ENCODE data around the gene EPHA7. TPM values are rescaled to one million over a fixed set of nuclear protein-coding genes. Genes with fewer than 3 reads are reported as not detected.

The EPHA7 gene
- total RNA-seq, 1 experiment from 2014 or later = 9.6 TPM

DNA sequence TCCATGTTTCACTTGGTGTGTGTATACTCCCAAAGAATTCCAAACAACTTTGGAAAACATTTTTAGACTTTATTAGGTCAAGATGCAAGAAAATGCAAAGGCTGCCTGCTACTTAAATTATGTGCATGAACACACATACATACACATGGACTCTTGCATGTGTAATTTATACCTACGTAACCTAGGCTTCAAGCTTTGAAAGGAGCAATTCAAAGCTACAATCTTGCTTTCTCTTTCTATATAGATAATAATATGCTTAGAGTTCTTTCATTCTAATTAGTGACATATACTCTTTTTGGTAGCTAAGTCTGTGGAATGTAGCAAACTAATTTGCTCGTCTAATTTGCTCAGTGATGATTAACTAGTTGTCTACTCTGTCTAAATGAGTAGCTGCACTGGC is 146.5 kb downstream of the EPHA7 start (continued):
- TF ChIP-seq, protein P1, sequence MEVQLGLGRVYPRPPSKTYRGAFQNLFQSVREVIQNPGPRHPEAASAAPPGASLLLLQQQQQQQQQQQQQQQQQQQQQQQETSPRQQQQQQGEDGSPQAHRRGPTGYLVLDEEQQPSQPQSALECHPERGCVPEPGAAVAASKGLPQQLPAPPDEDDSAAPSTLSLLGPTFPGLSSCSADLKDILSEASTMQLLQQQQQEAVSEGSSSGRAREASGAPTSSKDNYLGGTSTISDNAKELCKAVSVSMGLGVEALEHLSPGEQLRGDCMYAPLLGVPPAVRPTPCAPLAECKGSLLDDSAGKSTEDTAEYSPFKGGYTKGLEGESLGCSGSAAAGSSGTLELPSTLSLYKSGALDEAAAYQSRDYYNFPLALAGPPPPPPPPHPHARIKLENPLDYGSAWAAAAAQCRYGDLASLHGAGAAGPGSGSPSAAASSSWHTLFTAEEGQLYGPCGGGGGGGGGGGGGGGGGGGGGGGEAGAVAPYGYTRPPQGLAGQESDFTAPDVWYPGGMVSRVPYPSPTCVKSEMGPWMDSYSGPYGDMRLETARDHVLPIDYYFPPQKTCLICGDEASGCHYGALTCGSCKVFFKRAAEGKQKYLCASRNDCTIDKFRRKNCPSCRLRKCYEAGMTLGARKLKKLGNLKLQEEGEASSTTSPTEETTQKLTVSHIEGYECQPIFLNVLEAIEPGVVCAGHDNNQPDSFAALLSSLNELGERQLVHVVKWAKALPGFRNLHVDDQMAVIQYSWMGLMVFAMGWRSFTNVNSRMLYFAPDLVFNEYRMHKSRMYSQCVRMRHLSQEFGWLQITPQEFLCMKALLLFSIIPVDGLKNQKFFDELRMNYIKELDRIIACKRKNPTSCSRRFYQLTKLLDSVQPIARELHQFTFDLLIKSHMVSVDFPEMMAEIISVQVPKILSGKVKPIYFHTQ (CRISPR knock-in tag; IDR thresholded peaks at IDR 0.05) = no peak
- no peak for TF ChIP-seq ETV6 (CRISPR knock-in tag; IDR thresholded peaks at IDR 0.05)
- no peak for TF ChIP-seq JAZF1 (CRISPR knock-in tag; IDR thresholded peaks at IDR 0.05)
- TF ChIP-seq ZNF138 (CRISPR knock-in tag; conservative IDR thresholded peaks at IDR 0.05) = no peak
- no peak for TF ChIP-seq ZNF263 (CRISPR knock-in tag; IDR thresholded peaks at IDR 0.05; ENCODE audit: low read depth)
- no peak for TF ChIP-seq FOXP1 (CRISPR knock-in tag; IDR thresholded peaks at IDR 0.05; ENCODE audit: borderline replicate concordance)
- TF ChIP-seq NR2C2 (CRISPR knock-in tag; IDR thresholded peaks at IDR 0.05) = no peak
- no peak for TF ChIP-seq ZNF232 (CRISPR knock-in tag; IDR thresholded peaks at IDR 0.05)
- no peak for TF ChIP-seq ESRRA (CRISPR knock-in tag; IDR thresholded peaks at IDR 0.05; ENCODE audit: borderline replicate concordance)

DNA sequence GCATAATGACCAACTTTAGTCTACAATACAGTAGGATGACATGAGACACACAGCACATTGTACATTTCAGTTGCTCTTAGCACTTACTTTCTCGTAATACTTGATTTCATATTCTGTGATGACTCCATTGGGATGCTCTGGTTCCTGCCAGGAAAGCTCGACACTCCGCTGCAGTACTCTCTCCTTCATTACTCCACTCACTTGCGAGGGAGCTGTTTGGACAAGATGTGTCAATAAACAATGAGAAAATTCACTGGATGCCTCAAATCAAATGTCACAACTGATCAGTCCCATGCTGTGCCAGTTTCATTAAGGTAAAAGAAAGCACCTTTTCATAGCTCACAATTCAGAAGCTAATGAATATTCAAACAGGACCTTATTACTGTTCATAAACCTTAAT is 147.1 kb downstream of the EPHA7 start:
- H3K27ac Mint-ChIP-seq = no peak overlapping the region
- H3K9me3 Mint-ChIP-seq = no peaks in the 10 kb centered on the region

DNA sequence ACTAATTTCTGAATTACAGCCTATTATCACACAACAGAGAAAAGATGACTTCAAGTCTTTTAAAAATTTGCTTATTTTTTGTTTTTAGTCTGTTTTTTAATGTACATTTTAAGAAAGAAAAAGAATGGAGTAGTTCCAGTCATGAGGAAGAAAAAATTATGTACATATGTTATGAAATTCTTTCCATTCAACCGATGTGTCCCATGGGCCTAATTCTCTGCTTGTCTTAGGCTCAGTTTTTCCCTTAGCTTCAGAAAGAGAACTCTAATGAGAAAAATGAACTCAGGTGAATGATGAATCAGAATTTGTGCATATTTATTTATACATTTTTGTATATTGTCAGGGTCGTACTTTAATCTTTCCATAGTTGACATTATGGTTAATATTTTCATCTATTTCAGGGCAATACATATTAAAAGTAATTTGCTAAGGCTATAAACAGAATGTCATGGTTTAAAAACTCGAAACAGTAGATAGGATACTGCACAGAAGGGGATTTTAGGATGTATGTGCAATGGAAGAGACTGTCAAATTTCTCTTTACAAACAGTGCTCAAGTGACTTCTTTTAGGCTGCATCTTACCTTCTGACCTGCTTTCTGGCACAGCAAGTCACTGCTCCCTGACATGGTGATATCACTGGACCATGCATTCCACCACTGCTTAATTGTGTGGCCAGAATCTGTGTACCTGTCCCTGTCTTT is 153.1 kb downstream of the EPHA7 start:
- ChIA-PET CTCF (no interaction called here), POLR2A (no interaction called here)
- Mint-ChIP-seq H3K4me3 (no peak overlapping the region), H3K9me3 (no peaks in the 10 kb centered on the region), H3K27ac (no peak overlapping the region), H3K36me3 (no peaks in the 10 kb centered on the region), H3K27me3 (ENCODE audit: low read depth) (no peaks in the 10 kb centered on the region), H3K4me1 (no peaks in the 10 kb centered on the region)
- no peak for ATAC-seq
- TF ChIP-seq GABPB1 (CRISPR knock-in tag; IDR thresholded peaks at IDR 0.05) (no peak), NFE2L1 (CRISPR knock-in tag; IDR thresholded peaks at IDR 0.05) (no peak), KAT7 (CRISPR knock-in tag; IDR thresholded peaks at IDR 0.05; ENCODE audit: borderline replicate concordance) (no peak), GTF2I (CRISPR knock-in tag; conservative IDR thresholded peaks at IDR 0.05) (no peak), TCF7 (CRISPR knock-in tag; IDR thresholded peaks at IDR 0.05; ENCODE audit: low read depth) (no peak), RORB (CRISPR knock-in tag; IDR thresholded peaks at IDR 0.05) (no peak)
- TF ChIP-seq, protein P2, sequence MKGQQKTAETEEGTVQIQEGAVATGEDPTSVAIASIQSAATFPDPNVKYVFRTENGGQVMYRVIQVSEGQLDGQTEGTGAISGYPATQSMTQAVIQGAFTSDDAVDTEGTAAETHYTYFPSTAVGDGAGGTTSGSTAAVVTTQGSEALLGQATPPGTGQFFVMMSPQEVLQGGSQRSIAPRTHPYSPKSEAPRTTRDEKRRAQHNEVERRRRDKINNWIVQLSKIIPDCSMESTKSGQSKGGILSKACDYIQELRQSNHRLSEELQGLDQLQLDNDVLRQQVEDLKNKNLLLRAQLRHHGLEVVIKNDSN (CRISPR knock-in tag; IDR thresholded peaks at IDR 0.05) = no peak
- TF ChIP-seq, protein P3, sequence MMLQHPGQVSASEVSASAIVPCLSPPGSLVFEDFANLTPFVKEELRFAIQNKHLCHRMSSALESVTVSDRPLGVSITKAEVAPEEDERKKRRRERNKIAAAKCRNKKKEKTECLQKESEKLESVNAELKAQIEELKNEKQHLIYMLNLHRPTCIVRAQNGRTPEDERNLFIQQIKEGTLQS (CRISPR knock-in tag; conservative IDR thresholded peaks at IDR 0.05) = no peak
- TF ChIP-seq, protein P4, sequence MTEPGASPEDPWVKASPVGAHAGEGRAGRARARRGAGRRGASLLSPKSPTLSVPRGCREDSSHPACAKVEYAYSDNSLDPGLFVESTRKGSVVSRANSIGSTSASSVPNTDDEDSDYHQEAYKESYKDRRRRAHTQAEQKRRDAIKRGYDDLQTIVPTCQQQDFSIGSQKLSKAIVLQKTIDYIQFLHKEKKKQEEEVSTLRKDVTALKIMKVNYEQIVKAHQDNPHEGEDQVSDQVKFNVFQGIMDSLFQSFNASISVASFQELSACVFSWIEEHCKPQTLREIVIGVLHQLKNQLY (CRISPR knock-in tag; IDR thresholded peaks at IDR 0.05) = no peak
- TF ChIP-seq, protein P5, sequence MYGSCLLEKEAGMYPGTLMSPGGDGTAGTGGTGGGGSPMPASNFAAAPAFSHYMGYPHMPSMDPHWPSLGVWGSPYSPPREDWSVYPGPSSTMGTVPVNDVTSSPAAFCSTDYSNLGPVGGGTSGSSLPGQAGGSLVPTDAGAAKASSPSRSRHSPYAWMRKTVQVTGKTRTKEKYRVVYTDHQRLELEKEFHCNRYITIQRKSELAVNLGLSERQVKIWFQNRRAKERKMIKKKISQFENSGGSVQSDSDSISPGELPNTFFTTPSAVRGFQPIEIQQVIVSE (CRISPR knock-in tag; IDR thresholded peaks at IDR 0.05; ENCODE audit: borderline replicate concordance) = no peak
- DNase-seq (ENCODE audit: low spot score) = no peak

More for the DNA sequence above, 147.1 kb downstream of the EPHA7 start:
- ChIA-PET CTCF (interaction anchor here (1.0 kb wide), 1 partner anchor 152 kb away, joined by 3 read pairs; no protein-coding TSS in a partner anchor), POLR2A (no interaction called here)
- H3K27me3 Mint-ChIP-seq (ENCODE audit: low read depth) = no peaks in the 10 kb centered on the region
- H3K36me3 Mint-ChIP-seq = no peaks in the 10 kb centered on the region
- H3K4me1 Mint-ChIP-seq = peaks cover 16% of the 10 kb centered on the region
- TF ChIP-seq, protein P6, sequence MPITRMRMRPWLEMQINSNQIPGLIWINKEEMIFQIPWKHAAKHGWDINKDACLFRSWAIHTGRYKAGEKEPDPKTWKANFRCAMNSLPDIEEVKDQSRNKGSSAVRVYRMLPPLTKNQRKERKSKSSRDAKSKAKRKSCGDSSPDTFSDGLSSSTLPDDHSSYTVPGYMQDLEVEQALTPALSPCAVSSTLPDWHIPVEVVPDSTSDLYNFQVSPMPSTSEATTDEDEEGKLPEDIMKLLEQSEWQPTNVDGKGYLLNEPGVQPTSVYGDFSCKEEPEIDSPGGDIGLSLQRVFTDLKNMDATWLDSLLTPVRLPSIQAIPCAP (CRISPR knock-in tag; IDR thresholded peaks at IDR 0.05) = no peak
- no peak for TF ChIP-seq FOXK1 (CRISPR knock-in tag; IDR thresholded peaks at IDR 0.05)
- DNase-seq (ENCODE audit: low spot score) (no peak), ATAC-seq (no peak)
- no peak overlapping the region for H3K4me3 Mint-ChIP-seq
